ENCODE measurements around the gene BYSL. TPM values are rescaled to one million over a fixed set of nuclear protein-coding genes. Genes with fewer than 3 reads are reported as not detected.

Gene BYSL
- total and polyA plus RNA-seq, 8 donors, result 1.8 to 65.2 (median 10.6) TPM; not detected in 1

DNA sequence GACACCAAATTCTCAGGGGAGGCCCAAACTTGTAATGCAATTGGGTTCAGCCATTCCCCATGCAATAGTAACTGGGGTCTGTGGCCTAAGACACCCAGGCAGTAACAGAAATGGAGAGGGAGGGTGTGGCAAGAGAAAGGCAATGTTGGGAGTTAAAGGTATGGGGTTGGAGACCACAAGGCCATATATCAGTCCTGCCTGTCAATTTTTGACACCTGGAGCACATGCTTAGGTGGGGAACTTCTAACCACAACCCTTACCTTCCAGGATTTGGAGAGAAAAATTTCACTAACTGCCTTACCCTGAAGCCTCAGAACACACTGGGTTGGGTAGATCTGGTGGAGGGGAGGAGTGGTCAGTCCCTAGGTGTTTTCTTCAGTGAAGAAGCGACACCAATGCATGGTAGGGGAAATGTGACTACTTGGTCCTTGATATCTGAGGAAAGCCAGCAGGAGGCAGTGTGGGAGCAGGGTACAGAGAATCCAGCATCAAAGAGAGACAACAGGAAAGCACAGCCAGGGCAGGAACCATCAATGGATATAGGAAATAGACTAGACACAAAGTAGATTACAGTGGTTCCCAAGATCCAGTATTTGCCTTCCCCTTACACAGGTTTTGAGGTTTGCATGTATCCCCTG, 19.3 kb upstream of the BYSL start:
- Histone ChIP-seq H3K9me3 (no peaks in the 10 kb centered on the region), H3K27me3 (no peaks in the 10 kb centered on the region), H3K27ac (no peak overlapping the region), H3K36me3 (peaks cover 18 to 45% (median 42%) of the 10 kb centered on the region in 4 donors), H3K4me1 (no peaks in the 10 kb centered on the region), H3K4me3 (no peak overlapping the region)
- peak in 1 of 2 donors; percentile 29 for DNase-seq
- intact Hi-C loops (cut with DNase I; ENCODE audit: low total_unique reads), result no loop called here
- TF ChIP-seq POLR2AphosphoS5 (IDR thresholded peaks at IDR 0.05) (no peak), EP300 (IDR thresholded peaks at IDR 0.05) (no peak), POLR2A (IDR thresholded peaks at IDR 0.05) (no peak), CTCF (IDR thresholded peaks at IDR 0.05) (no peak)
- 88 to 100% (median 97%) methylated on average over 1 of the region's 1 CpG for WGBS, 5 donors

DNA sequence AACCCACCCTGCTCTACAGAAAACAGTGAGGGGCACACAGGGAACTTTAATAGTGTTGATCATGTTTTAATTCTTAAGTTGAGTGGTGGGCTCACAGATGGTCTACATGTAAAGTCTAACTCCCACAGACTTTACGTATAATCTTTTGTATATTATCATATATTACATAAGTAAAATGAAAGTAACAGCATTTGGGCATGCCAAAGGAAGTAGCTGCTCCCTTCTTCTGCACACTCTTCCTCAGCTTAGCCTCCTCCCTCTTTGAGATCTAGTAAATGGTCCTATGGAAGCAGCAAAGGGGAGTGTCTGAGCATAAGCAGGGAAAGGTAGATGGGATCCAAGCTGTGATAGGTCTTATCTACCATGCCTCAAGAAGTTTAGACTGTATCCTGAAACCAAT, 11.6 kb upstream of the BYSL start:
- Histone ChIP-seq H3K9me3 (no peaks in the 10 kb centered on the region), H3K27me3 (no peaks in the 10 kb centered on the region), H3K4me1 (peaks cover 0 to 8% (median 0%) of the 10 kb centered on the region in 4 donors), H3K27ac (no peak overlapping the region), H3K36me3 (peaks cover 28 to 91% (median 90%) of the 10 kb centered on the region in 4 donors), H3K4me3 (no peak overlapping the region)
- TF ChIP-seq POLR2AphosphoS5 (IDR thresholded peaks at IDR 0.05) (no peak), EP300 (IDR thresholded peaks at IDR 0.05) (no peak), POLR2A (IDR thresholded peaks at IDR 0.05) (no peak), CTCF (IDR thresholded peaks at IDR 0.05) (no peak)
- DNase-seq, result no peak
- 89 to 97% (median 92%) methylated on average over 1 of the region's 1 CpG for WGBS, 5 donors
- intact Hi-C loops (cut with DNase I; ENCODE audit: low total_unique reads), result loop anchor here (10.0 kb wide), 1 partner anchor 115 kb away; no protein-coding TSS in a partner anchor

DNA sequence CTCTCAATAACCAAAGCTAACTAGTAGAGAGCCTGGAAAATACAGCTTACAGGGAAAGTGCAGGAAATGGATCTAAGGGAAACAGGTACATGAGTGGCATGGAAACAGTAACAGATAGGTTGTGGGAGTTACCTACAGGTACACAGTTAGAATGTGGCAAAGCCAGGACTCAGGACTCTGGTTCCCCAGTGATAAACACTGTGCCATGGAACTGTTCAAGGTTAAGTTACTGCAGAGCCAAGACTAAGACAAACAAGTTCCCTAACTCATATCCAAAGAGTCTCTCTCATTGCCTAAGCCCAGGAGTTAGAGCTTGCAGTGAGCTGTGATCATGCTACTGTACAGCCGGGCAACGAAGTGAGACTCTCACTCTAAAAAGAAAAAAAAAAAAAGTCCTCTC, 7.0 kb upstream of the BYSL start:
- WGBS, 5 donors, result 87 to 96% (median 89%) methylated on average over 2 of the region's 2 CpGs
- Histone ChIP-seq H3K27ac (no peak overlapping the region), H3K4me1 (peaks cover 0 to 30% (median 4%) of the 10 kb centered on the region in 4 donors), H3K4me3 (no peak overlapping the region), H3K36me3 (peaks cover 17 to 70% (median 68%) of the 10 kb centered on the region in 4 donors), H3K9me3 (no peaks in the 10 kb centered on the region), H3K27me3 (no peaks in the 10 kb centered on the region)
- intact Hi-C loops (cut with DNase I; ENCODE audit: low total_unique reads), result loop anchor here (10.0 kb wide), 1 partner anchor 120 kb away; no protein-coding TSS in a partner anchor
- TF ChIP-seq POLR2A (IDR thresholded peaks at IDR 0.05), result no peak
- TF ChIP-seq CTCF (IDR thresholded peaks at IDR 0.05), result no peak
- no peak for TF ChIP-seq EP300 (IDR thresholded peaks at IDR 0.05)
- no peak for TF ChIP-seq POLR2AphosphoS5 (IDR thresholded peaks at IDR 0.05)
- DNase-seq, result no peak

DNA sequence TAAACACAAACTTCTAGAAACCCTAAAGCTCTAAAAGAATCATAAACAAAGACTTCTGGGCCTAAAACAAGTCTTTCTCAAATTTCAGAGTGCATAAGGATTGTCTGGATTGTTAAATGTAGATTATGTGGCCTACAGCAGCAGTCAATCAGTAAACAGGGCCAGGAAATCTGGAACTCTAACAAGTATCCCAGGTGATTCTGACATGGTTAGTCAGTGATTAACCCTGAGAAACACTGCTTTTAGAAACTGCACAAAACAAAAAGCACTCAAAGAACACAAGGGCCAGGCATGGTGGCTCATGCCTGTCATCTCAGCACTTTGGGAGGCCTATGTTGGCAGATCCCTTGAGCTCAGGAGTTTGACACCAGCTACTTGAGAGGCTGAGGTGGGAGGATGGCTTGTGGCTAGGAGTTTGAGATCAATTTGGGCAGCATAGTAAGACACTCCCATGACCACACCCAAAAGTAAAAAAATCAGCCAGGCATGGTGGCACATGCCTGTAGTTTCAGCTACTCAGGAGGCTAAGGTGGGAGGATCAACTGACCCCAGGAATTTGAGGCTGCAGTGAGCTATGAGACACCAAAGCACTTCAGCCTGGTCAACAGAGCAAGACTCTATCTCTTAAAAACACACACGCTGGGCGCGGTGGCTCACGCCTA, 6.3 kb upstream of the BYSL start:
- peaks cover 17 to 64% (median 62%) of the 10 kb centered on the region in 4 donors for H3K36me3 ChIP-seq
- H3K4me3 ChIP-seq, result no peak overlapping the region
- TF ChIP-seq CTCF (IDR thresholded peaks at IDR 0.05) (no peak), POLR2AphosphoS5 (IDR thresholded peaks at IDR 0.05) (no peak), EP300 (IDR thresholded peaks at IDR 0.05) (no peak), POLR2A (IDR thresholded peaks at IDR 0.05) (no peak)
- H3K27me3 ChIP-seq, result no peaks in the 10 kb centered on the region
- intact Hi-C loops (cut with DNase I; ENCODE audit: low total_unique reads), result loop anchor here (10.0 kb wide), 1 partner anchor 120 kb away; no protein-coding TSS in a partner anchor
- peaks cover 6 to 37% (median 11%) of the 10 kb centered on the region in 4 donors for H3K4me1 ChIP-seq
- H3K27ac ChIP-seq, result no peak overlapping the region
- H3K9me3 ChIP-seq, result no peaks in the 10 kb centered on the region
- WGBS, 5 donors, result 91 to 97% (median 96%) methylated on average over 4 of the region's 4 CpGs
- DNase-seq, result no peak

All from stomach (tissue), 9 donors.